ENCODE measurements around the gene RFTN1.

Gene RFTN1

GRCh38 chr3:16428612-16429011 lies 84.9 kb downstream of the RFTN1 start:
- no peak for TF ChIP-seq CTCF (conservative IDR thresholded peaks at IDR 0.05)
- H3K27ac ChIP-seq, result no peak overlapping the region

- no peak for TF ChIP-seq CTCF (conservative IDR thresholded peaks at IDR 0.05)
- no peak overlapping the region for H3K27ac ChIP-seq
Measured at GRCh38 chr3:16427103-16427965, 86.2 kb downstream of the RFTN1 start.

GRCh38 chr3:16426665-16427064 lies 86.8 kb downstream of the RFTN1 start:
- no peak overlapping the region for H3K27ac ChIP-seq
- TF ChIP-seq CTCF (conservative IDR thresholded peaks at IDR 0.05), result no peak

GRCh38 chr3:16426029-16426400 lies 87.5 kb downstream of the RFTN1 start:
- no peak for TF ChIP-seq CTCF (conservative IDR thresholded peaks at IDR 0.05)
- no peak overlapping the region for H3K27ac ChIP-seq

GRCh38 chr3:16425398-16426028 lies 88.0 kb downstream of the RFTN1 start:
- H3K27ac ChIP-seq, result no peak overlapping the region
- TF ChIP-seq CTCF (conservative IDR thresholded peaks at IDR 0.05), result no peak

GRCh38 chr3:16423947-16424673 lies 89.4 kb downstream of the RFTN1 start:
- no peak overlapping the region for H3K27ac ChIP-seq
- TF ChIP-seq CTCF (conservative IDR thresholded peaks at IDR 0.05), result no peak

GRCh38 chr3:16423298-16423697 lies 90.2 kb downstream of the RFTN1 start:
- TF ChIP-seq CTCF (conservative IDR thresholded peaks at IDR 0.05), result no peak
- no peak overlapping the region for H3K27ac ChIP-seq

All from VCaP (cell line).